Brain microvascular endothelial cell (primary cell): ENCODE measurements around the gene CALR.

Experiments used
- DNase-seq: peaks from one replicate; pipeline ENCODE4 v3.0.0-alpha.2; 2020
- H3K27ac ChIP-seq: fragments of 250-450 bp; sonication (Bioruptor Pico); 2 replicates; pipeline ENCODE4 v1.5.1; 2020; ENCODE audit warnings: mild to moderate bottlenecking, moderate library complexity
- H3K27me3 ChIP-seq: fragments of 250-450 bp; sonication (Bioruptor Pico); replicated peaks from 2 replicates; pipeline ENCODE4 v1.5.1; 2020; ENCODE audit warnings: mild to moderate bottlenecking
- H3K36me3 ChIP-seq: fragments of 250-450 bp; sonication (Bioruptor Pico); replicated peaks from 2 replicates; pipeline ENCODE4 v1.5.1; 2020; ENCODE audit warnings: mild to moderate bottlenecking
- H3K4me3 ChIP-seq: 2 replicates; pipeline ENCODE4 v1.5.1; 2011; ENCODE audit warnings: low read depth, mild to moderate bottlenecking, control low read depth, low read length, moderate library complexity
- in situ Hi-C: cut with HindIII; loops from 2 replicates; pipeline ENCODE4 v1.10.0; 2017; ENCODE audit warnings: low sequenced_read_pairs, low pct_ligation_motif_present
- TF ChIP-seq, protein P1 (sequence below): IDR thresholded peaks from 2 replicates; pipeline ENCODE4 v1.5.1; 2011; ENCODE audit warnings: low read depth, mild to moderate bottlenecking, moderate library complexity, low read length, control low read depth, inconsistent platforms; ENCODE audit errors: missing control alignments

CALR gene

DNA sequence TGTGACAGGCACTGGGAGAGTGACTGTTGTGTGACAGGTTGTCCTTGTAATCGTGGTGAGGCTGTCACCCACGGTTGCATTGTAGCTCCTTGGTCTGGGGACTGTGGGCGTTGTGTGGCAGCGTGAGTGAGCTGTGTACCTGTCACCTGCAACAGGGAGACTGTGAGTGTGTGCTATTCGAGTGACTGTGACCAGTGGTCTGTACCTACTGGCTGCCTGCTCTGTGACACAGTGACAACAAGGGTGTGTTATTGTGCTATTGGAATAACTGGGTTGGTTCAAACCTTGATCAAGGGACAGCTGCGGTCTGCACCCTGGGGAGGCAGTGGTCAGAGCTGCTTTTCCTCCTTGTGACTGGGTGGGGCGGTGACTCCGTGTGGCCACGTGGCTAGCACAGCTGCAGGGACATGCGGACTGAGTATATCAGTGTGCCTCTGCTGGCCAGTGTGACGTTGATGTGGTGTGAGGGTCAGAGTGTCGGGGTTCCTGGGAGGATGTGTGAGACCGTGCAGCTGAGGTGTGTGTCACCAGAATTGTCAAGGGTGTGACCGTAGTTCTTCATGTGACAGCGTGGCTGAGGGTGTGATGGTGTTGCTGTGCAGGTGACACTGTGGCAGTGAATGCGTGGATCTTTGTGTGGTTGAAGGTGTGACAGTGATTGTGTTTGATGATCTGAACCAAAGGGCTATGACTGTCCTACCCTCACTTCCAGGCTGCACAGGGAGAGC lies 46.8 kb downstream of the CALR start:
- H3K4me3 ChIP-seq: no peak overlapping the region
- H3K27me3 ChIP-seq: no peaks in the 10 kb centered on the region
- H3K27ac ChIP-seq: no peak overlapping the region
- peak; percentile 73 for DNase-seq
- no peaks in the 10 kb centered on the region for H3K36me3 ChIP-seq
- in situ Hi-C loops: no loop called here
- TF ChIP-seq, protein P1, sequence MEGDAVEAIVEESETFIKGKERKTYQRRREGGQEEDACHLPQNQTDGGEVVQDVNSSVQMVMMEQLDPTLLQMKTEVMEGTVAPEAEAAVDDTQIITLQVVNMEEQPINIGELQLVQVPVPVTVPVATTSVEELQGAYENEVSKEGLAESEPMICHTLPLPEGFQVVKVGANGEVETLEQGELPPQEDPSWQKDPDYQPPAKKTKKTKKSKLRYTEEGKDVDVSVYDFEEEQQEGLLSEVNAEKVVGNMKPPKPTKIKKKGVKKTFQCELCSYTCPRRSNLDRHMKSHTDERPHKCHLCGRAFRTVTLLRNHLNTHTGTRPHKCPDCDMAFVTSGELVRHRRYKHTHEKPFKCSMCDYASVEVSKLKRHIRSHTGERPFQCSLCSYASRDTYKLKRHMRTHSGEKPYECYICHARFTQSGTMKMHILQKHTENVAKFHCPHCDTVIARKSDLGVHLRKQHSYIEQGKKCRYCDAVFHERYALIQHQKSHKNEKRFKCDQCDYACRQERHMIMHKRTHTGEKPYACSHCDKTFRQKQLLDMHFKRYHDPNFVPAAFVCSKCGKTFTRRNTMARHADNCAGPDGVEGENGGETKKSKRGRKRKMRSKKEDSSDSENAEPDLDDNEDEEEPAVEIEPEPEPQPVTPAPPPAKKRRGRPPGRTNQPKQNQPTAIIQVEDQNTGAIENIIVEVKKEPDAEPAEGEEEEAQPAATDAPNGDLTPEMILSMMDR: no peak

DNA sequence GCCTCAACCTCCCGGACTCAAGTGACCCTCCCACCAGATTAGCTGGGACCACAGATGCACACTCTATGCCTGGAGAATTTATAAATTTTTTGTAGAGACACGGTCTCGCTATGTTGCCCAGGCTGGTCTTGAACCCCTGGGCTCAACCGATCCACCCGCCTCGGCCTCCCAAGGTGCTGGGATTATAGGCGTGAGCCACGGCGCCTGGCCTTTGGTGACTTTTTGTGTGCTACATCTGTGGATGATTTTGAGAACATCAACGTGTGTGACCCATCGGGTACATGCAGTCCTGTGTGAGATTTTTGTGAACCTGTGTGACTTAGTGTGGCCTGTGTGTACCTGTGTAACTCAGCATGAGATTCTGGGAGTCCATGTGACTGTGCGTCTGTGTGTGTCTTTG lies 48.3 kb downstream of the CALR start:
- in situ Hi-C loops: no loop called here
- DNase-seq: no peak

DNA sequence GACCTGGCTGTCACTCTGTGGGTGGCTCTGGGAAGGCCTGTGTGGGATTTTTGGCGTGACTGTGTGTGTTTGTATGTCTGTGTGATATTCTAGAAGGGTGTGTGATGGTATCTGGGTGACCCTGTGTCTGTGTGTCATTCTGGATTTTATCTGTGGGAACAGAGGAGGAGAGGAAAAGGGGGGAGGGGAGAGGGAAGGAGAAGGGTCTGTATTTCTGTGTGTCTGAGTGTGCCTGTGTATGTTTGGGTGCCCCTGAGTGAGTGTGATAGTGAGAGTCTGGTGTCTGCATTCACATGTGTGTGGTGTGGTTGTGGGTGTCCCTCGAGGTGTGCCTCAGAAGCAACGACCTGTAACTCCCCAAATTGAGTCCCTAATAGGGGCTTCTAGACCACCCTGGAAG lies 48.8 kb downstream of the CALR start:
- in situ Hi-C loops: no loop called here
- Histone ChIP-seq H3K27me3 (no peaks in the 10 kb centered on the region), H3K27ac (no peak overlapping the region), H3K36me3 (no peaks in the 10 kb centered on the region), H3K4me3 (no peak overlapping the region)
- no peak for DNase-seq
- TF ChIP-seq, protein P1: no peak

More for the DNA sequence above, 48.3 kb downstream of the CALR start:
- H3K27me3 ChIP-seq: no peaks in the 10 kb centered on the region
- no peak overlapping the region for H3K27ac ChIP-seq
- TF ChIP-seq, protein P1: no peak
- no peak overlapping the region for H3K4me3 ChIP-seq
- no peaks in the 10 kb centered on the region for H3K36me3 ChIP-seq

DNA sequence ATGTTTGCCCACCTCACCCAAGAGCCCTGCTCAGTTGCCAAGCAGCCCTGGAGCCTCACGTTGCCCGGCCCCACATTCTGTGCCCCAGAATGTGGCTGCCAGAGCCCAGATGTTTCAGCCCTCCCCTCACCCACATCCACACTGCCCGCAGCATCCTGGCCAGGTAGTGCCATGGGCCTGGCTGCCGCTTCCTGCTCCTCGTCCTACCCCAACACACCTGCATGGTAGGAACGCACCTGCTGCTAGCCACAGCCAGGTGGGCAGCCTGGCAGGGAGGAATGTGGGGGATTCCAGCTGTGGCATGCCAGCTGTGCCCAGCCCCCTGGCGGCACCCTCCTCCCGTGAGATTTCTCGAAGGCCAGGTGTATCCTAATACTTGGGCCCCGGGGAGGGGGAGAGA lies 49.4 kb downstream of the CALR start:
- Histone ChIP-seq H3K36me3 (no peaks in the 10 kb centered on the region), H3K27ac (no peak overlapping the region), H3K4me3 (no peak overlapping the region), H3K27me3 (no peaks in the 10 kb centered on the region)
- no peak for DNase-seq
- in situ Hi-C loops: no loop called here
- TF ChIP-seq, protein P1: no peak

DNA sequence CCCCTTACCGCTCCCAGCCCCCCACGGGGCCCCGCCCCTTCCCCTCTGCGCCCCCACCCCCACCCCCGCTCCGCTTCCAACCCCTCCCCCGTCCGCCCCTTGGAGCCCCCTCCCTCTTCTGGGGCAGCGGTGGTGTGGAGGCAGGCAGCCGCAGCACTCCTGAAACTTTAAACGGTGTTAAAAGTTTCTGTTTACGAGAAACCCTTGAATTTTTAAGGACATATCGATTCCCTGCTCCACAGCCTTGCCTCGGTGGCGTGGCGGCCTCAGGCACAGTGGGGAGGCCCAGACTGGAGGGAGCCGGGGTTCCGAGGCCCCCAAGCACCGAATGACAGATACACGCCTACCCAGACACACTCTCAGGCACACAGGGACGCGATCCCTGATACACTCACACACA lies 52.0 kb downstream of the CALR start:
- Histone ChIP-seq H3K27ac (no peak overlapping the region), H3K36me3 (no peaks in the 10 kb centered on the region), H3K4me3 (no peak overlapping the region), H3K27me3 (no peaks in the 10 kb centered on the region)
- TF ChIP-seq, protein P1: no peak
- in situ Hi-C loops: no loop called here
- no peak for DNase-seq

DNA sequence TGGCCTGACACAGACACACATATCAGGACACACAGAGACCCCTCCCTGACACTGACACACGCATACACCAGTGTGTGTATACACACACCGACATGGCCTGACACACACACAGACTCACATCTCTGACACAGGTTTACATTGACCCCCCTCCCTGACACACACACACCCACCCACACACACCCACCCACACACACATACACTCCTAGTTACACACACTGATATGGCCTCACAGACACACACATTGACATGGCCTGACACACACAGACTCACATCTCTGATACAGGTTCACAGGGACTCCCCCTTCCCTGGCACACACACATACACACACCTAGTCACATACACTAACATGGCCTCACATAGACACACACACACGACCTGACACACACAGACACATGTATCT lies 52.4 kb downstream of the CALR start:
- Histone ChIP-seq H3K36me3 (no peaks in the 10 kb centered on the region), H3K4me3 (no peak overlapping the region), H3K27ac (no peak overlapping the region), H3K27me3 (no peaks in the 10 kb centered on the region)
- in situ Hi-C loops: no loop called here
- DNase-seq: no peak
- TF ChIP-seq, protein P1: no peak
